Measurements from ENCODE around the gene DEFB112.

Gene DEFB112

GRCh38 chr6:50047026-50047425 is 2.7 kb downstream of the DEFB112 start:
- TF ChIP-seq REST (IDR thresholded peaks at IDR 0.05; ENCODE audit: insufficient replicate concordance, low read depth) (no peak), SPI1 (IDR thresholded peaks at IDR 0.05; ENCODE audit: borderline replicate concordance, low read depth) (no peak), POLR2AphosphoS5 (IDR thresholded peaks at IDR 0.05; ENCODE audit: low read depth) (no peak), CTCF (IDR thresholded peaks at IDR 0.05; ENCODE audit: insufficient read depth, low read length) (no peak), GABPA (IDR thresholded peaks at IDR 0.05; ENCODE audit: low read depth) (no peak)
- Histone ChIP-seq H3K27me3 (ENCODE audit: insufficient read depth, poor library complexity, severe bottlenecking) (no peaks in the 10 kb centered on the region), H3K4me3 (replicated peaks; ENCODE audit: insufficient read depth, low read length) (no peak overlapping the region), H3K27ac (replicated peaks) (no peak overlapping the region)
- no peak for DNase-seq (ENCODE audit: low read depth in 1 of 2, low spot score in 1 of 2)

- no peak overlapping the region for H3K27ac ChIP-seq (replicated peaks)
- DNase-seq (ENCODE audit: low read depth in 1 of 2, low spot score in 1 of 2) = no peak
- H3K27me3 ChIP-seq (ENCODE audit: insufficient read depth, poor library complexity, severe bottlenecking) = no peaks in the 10 kb centered on the region
- no peak overlapping the region for H3K4me3 ChIP-seq (replicated peaks; ENCODE audit: insufficient read depth, low read length)
- no peak for TF ChIP-seq GABPA (IDR thresholded peaks at IDR 0.05; ENCODE audit: low read depth)
- no peak for TF ChIP-seq SPI1 (IDR thresholded peaks at IDR 0.05; ENCODE audit: borderline replicate concordance, low read depth)
- no peak for TF ChIP-seq POLR2AphosphoS5 (IDR thresholded peaks at IDR 0.05; ENCODE audit: low read depth)
- no peak for TF ChIP-seq CTCF (IDR thresholded peaks at IDR 0.05; ENCODE audit: insufficient read depth, low read length)
- TF ChIP-seq REST (IDR thresholded peaks at IDR 0.05; ENCODE audit: insufficient replicate concordance, low read depth) = no peak
Observed at GRCh38 chr6:50030777-50031562, 18.8 kb downstream of the DEFB112 start.

GRCh38 chr6:50030350-50030749 is 19.4 kb downstream of the DEFB112 start:
- no peaks in the 10 kb centered on the region for H3K27me3 ChIP-seq (ENCODE audit: insufficient read depth, poor library complexity, severe bottlenecking)
- H3K27ac ChIP-seq (replicated peaks) = no peak overlapping the region
- no peak overlapping the region for H3K4me3 ChIP-seq (replicated peaks; ENCODE audit: insufficient read depth, low read length)
- no peak for TF ChIP-seq CTCF (IDR thresholded peaks at IDR 0.05; ENCODE audit: insufficient read depth, low read length)
- no peak for TF ChIP-seq SPI1 (IDR thresholded peaks at IDR 0.05; ENCODE audit: borderline replicate concordance, low read depth)
- TF ChIP-seq GABPA (IDR thresholded peaks at IDR 0.05; ENCODE audit: low read depth) = no peak
- no peak for TF ChIP-seq REST (IDR thresholded peaks at IDR 0.05; ENCODE audit: insufficient replicate concordance, low read depth)
- TF ChIP-seq POLR2AphosphoS5 (IDR thresholded peaks at IDR 0.05; ENCODE audit: low read depth) = no peak
- no peak for DNase-seq (ENCODE audit: low read depth in 1 of 2, low spot score in 1 of 2)

All from HL-60 (cell line).